A549 (cell line): ENCODE data around the gene THBS2. TPM values are rescaled to one million over a fixed set of nuclear protein-coding genes. Genes with fewer than 3 reads are reported as not detected.

Source experiments
- ATAC-seq, 2 experiments: fragments of 200-7000 bp in 1 of 2; fragments of >200 bp in 1 of 2; cut with Nextera tagmentation in 1 of 2; cut with Tn5 transposase in 1 of 2; 3 replicates each; pipeline versions ENCODE4 v1.8.0 to v1.9.1; 2018 to 2020; ENCODE audit warnings: mild to moderate bottlenecking in 1 of 2, moderate library complexity in 1 of 2
- CTCF ChIA-PET: fragments of 300-600 bp; sonication (Branson Sonifier 250); formaldehyde crosslinking; extraction: SDS; loops from one replicate; lab custom pipeline; 2021; ENCODE audit warnings: antibody characterized with exemption, inconsistent platforms; lab: Yijun Ruan, JAX
- POLR2A ChIA-PET: fragments of 350-600 bp; formaldehyde crosslinking; extraction: SDS; loops from one replicate; lab custom pipeline; 2021; ENCODE audit warnings: antibody characterized with exemption, inconsistent platforms; lab: Yijun Ruan, JAX
- DNase-seq, 2 experiments: peaks; one replicate each; pipeline versions ENCODE4 v3.0.0 to v3.0.0-alpha.2; 2011 to 2016; ENCODE audit warnings: low read depth in 1 of 2, low spot score in 1 of 2
- FAIRE-seq: peaks from 2 replicates; lab custom pipeline; 2011; peaks lifted over from hg19 to GRCh38; lab: Jason Lieb, UNC
- H3K27ac ChIP-seq, 2 experiments: fragments of >200 bp; sonication (Bioruptor Twin); formaldehyde crosslinking; 3 replicates each; pipeline ENCODE4 v1.5.1; 2016 to 2017
- H3K4me1 ChIP-seq: fragments of >200 bp; sonication (Bioruptor Twin); formaldehyde crosslinking; 3 replicates; pipeline ENCODE4 v1.6.1; 2016
- H3K4me2 ChIP-seq: fragments of >200 bp; sonication (Bioruptor Twin); formaldehyde crosslinking; 3 replicates; pipeline ENCODE4 v1.6.1; 2016
- H3K4me3 ChIP-seq: fragments of >200 bp; sonication (Bioruptor Twin); formaldehyde crosslinking; 3 replicates; pipeline ENCODE4 v1.5.1; 2016
- H3K9me3 ChIP-seq: fragments of >200 bp; sonication (Bioruptor Twin); formaldehyde crosslinking; 3 replicates; pipeline ENCODE4 v1.6.1; 2016
- BCL3 ChIP-seq: fragments of >200 bp; sonication (Bioruptor Twin); formaldehyde crosslinking; IDR thresholded peaks from 3 replicates; pipeline ENCODE4 v1.6.1; 2016
- BHLHE40 ChIP-seq: IDR thresholded peaks from 2 replicates; pipeline ENCODE4 v1.6.1; 2012; ENCODE audit warnings: low read depth, low read length, inconsistent platforms
- CHD4 ChIP-seq: fragments of 200-600 bp; sonication (generic); IDR thresholded peaks from 2 replicates; pipeline ENCODE4 v1.6.1; 2016; ENCODE audit warnings: antibody characterized with exemption, mild to moderate bottlenecking, borderline replicate concordance
- EHMT2 ChIP-seq: fragments of 200-600 bp; sonication (generic); IDR thresholded peaks from 2 replicates; pipeline ENCODE4 v1.6.1; 2016; ENCODE audit warnings: antibody characterized with exemption, low read depth, mild to moderate bottlenecking, moderate library complexity
- EP300 ChIP-seq, 2 experiments: fragments of >200 bp; sonication (Bioruptor Twin); formaldehyde crosslinking; IDR thresholded peaks; 2 replicates in 1 of 2; 3 replicates in 1 of 2; pipeline ENCODE4 v1.6.1; 2016 to 2017
- FOSB ChIP-seq: fragments of 250-450 bp; sonication (Bioruptor Pico); IDR thresholded peaks from 2 replicates; pipeline ENCODE4 v1.5.0; 2020; ENCODE audit warnings: mild to moderate bottlenecking, moderate library complexity
- FOXS1 ChIP-seq: fragments of 250-450 bp; sonication (Bioruptor Pico); IDR thresholded peaks from 2 replicates; pipeline ENCODE4 v1.5.0; 2020; ENCODE audit warnings: mild to moderate bottlenecking, moderate library complexity
- GATA3 ChIP-seq: IDR thresholded peaks from 2 replicates; pipeline ENCODE4 v1.6.1; 2012; ENCODE audit warnings: borderline replicate concordance
- HES2 ChIP-seq: fragments of >200 bp; sonication (Bioruptor Twin); formaldehyde crosslinking; IDR thresholded peaks from 2 replicates; pipeline ENCODE4 v1.6.1; 2016
- HOXB13 ChIP-seq: fragments of 250-450 bp; sonication (Bioruptor Pico); IDR thresholded peaks from 2 replicates; pipeline ENCODE4 v1.5.0; 2020; ENCODE audit warnings: low read depth, mild to moderate bottlenecking, moderate library complexity
- HOXB5 ChIP-seq: fragments of 250-450 bp; sonication (Bioruptor Pico); IDR thresholded peaks from 2 replicates; pipeline ENCODE4 v1.5.0; 2020; ENCODE audit warnings: mild to moderate bottlenecking, moderate library complexity
- JUN ChIP-seq, 2 experiments: fragments of >200 bp; sonication (Bioruptor Twin); formaldehyde crosslinking; IDR thresholded peaks; 2 replicates in 1 of 2; 3 replicates in 1 of 2; pipeline ENCODE4 v1.6.1; 2016 to 2017
- KDM1A ChIP-seq: fragments of 200-600 bp; sonication (generic); IDR thresholded peaks from 2 replicates; pipeline ENCODE4 v1.6.1; 2016; ENCODE audit warnings: low read depth, mild to moderate bottlenecking
- NPAS2 ChIP-seq: fragments of 250-450 bp; sonication (Bioruptor Pico); IDR thresholded peaks from 2 replicates; pipeline ENCODE4 v1.8.0; 2022; ENCODE audit warnings: mild to moderate bottlenecking, moderate library complexity, borderline replicate concordance
- PHF8 ChIP-seq: fragments of 200-600 bp; sonication (generic); IDR thresholded peaks from 2 replicates; pipeline ENCODE4 v1.6.1; 2016; ENCODE audit warnings: low read depth, mild to moderate bottlenecking, antibody characterized with exemption, moderate library complexity, borderline replicate concordance
- POLR2A ChIP-seq: IDR thresholded peaks from 2 replicates; pipeline ENCODE4 v1.6.1; 2012; ENCODE audit warnings: mild to moderate bottlenecking, low read length
- RAD21 ChIP-seq, 2 experiments: fragments of >200 bp in 1 of 2; sonication (Bioruptor Twin) in 1 of 2; formaldehyde crosslinking in 1 of 2; IDR thresholded peaks in 1 of 2; conservative IDR thresholded peaks in 1 of 2; 2 replicates in 1 of 2; 3 replicates in 1 of 2; pipeline ENCODE4 v1.6.1; 2012 to 2018; ENCODE audit warnings: inconsistent platforms in 1 of 2
- RFX5 ChIP-seq: fragments of 450-650 bp; IDR thresholded peaks from 2 replicates; pipeline ENCODE4 v1.7.1; 2014; ENCODE audit warnings: antibody characterized with exemption, mild to moderate bottlenecking, moderate library complexity
- SREBF2 ChIP-seq: fragments of 450-650 bp; IDR thresholded peaks from 2 replicates; pipeline ENCODE4 v1.6.1; 2014; ENCODE audit warnings: mild to moderate bottlenecking, moderate library complexity
- ZNF302 ChIP-seq: fragments of 250-450 bp; sonication (Bioruptor Pico); IDR thresholded peaks from 2 replicates; pipeline ENCODE4 v1.9.0; 2021; ENCODE audit warnings: inconsistent platforms, mild to moderate bottlenecking, moderate library complexity
- ZSCAN20 ChIP-seq: fragments of 250-450 bp; sonication (Bioruptor Pico); IDR thresholded peaks from 2 replicates; pipeline ENCODE4 v1.8.0; 2022; ENCODE audit warnings: mild to moderate bottlenecking, moderate library complexity
- WGBS: methylation state at CpG from one replicate; pipeline ENCODE4 v1.1.6; 2017; ENCODE audit errors: missing lambda C conversion rate; 5-methylcytosine and 5-hydroxymethylcytosine counted together
- polyA plus RNA-seq, 4 experiments: library from polyadenylated mRNA; depleted of rRNA in 3 of 4; stranded (reverse); fragments of >200 nt; fragmentation: RNase III in 1 of 4; extraction: RNeasy Plus Mini Kit Qiagen cat#74134 plus additional on column Dnase treatment in 1 of 4; gene quantifications; 2 replicates in 3 of 4; 3 replicates in 1 of 4; pipeline ENCODE4 v1.2.3, GENCODE V29; 2011 to 2017
- TF ChIP-seq, protein P1 (sequence below): fragments of 150-350 bp; IDR thresholded peaks from 2 replicates; pipeline ENCODE4 v1.6.1; 2014; ENCODE audit warnings: low read depth, mild to moderate bottlenecking, low read length
- TF ChIP-seq, protein P2 (sequence below): fragments of 250-450 bp; sonication (Bioruptor Pico); IDR thresholded peaks from 2 replicates; pipeline ENCODE4 v1.5.0; 2021; ENCODE audit warnings: mild to moderate bottlenecking, moderate library complexity, borderline replicate concordance

Gene THBS2
- polyA plus RNA-seq, 2 of the 4 experiments (the other 2 are of a cell fraction) = 0.01 to 0.06 TPM

GRCh38 chr6:169176361-169176991 lies 77.2 kb downstream of the THBS2 start:
- Histone ChIP-seq H3K4me1 (0 out of 3 replicates have a peak, but pooled peaks cover 6% of the 10 kb centered on the region), H3K27ac (no peak overlapping the region), H3K4me3 (no peak overlapping the region), H3K9me3 (no peaks in the 10 kb centered on the region), H3K4me2 (no peak overlapping the region)
- TF ChIP-seq FOSB (no peak), EHMT2 (no peak), EP300 (IDR thresholded peaks at IDR 0.05) (no peak), BCL3 (no peak), ZNF302 (no peak), FOXS1 (CRISPR knock-in tag) (no peak), GATA3 (no peak), HOXB13 (CRISPR knock-in tag) (no peak), POLR2A (no peak), HOXB5 (no peak), KDM1A (no peak), ZSCAN20 (CRISPR knock-in tag) (no peak), JUN (IDR thresholded peaks at IDR 0.05) (no peak), BHLHE40 (no peak)
- TF ChIP-seq, protein P1, sequence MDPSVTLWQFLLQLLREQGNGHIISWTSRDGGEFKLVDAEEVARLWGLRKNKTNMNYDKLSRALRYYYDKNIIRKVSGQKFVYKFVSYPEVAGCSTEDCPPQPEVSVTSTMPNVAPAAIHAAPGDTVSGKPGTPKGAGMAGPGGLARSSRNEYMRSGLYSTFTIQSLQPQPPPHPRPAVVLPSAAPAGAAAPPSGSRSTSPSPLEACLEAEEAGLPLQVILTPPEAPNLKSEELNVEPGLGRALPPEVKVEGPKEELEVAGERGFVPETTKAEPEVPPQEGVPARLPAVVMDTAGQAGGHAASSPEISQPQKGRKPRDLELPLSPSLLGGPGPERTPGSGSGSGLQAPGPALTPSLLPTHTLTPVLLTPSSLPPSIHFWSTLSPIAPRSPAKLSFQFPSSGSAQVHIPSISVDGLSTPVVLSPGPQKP = no peak
- FAIRE-seq (no peak), DNase-seq (no peak), ATAC-seq (no peak)
- POLR2A ChIA-PET = no interaction called here
- WGBS = 62% methylated on average over 13 of the region's 15 CpGs
- CTCF ChIA-PET = interaction anchor here (0.7 kb wide), 1 partner anchor 24 kb away, joined by 3 read pairs; no protein-coding TSS in a partner anchor

GRCh38 chr6:169175360-169175887 lies 78.2 kb downstream of the THBS2 start:
- ChIA-PET CTCF (no interaction called here), POLR2A (no interaction called here)
- Histone ChIP-seq H3K4me2 (no peak overlapping the region), H3K27ac (no peak overlapping the region), H3K4me1 (0 out of 3 replicates have a peak, but pooled peaks cover 6% of the 10 kb centered on the region), H3K9me3 (no peaks in the 10 kb centered on the region), H3K4me3 (no peak overlapping the region)
- FAIRE-seq (no peak), DNase-seq (no peak), ATAC-seq (no peak)
- 80% methylated on average over 15 of the region's 15 CpGs for WGBS
- no peak for TF ChIP-seq EP300 (IDR thresholded peaks at IDR 0.05)
- TF ChIP-seq, protein P2, sequence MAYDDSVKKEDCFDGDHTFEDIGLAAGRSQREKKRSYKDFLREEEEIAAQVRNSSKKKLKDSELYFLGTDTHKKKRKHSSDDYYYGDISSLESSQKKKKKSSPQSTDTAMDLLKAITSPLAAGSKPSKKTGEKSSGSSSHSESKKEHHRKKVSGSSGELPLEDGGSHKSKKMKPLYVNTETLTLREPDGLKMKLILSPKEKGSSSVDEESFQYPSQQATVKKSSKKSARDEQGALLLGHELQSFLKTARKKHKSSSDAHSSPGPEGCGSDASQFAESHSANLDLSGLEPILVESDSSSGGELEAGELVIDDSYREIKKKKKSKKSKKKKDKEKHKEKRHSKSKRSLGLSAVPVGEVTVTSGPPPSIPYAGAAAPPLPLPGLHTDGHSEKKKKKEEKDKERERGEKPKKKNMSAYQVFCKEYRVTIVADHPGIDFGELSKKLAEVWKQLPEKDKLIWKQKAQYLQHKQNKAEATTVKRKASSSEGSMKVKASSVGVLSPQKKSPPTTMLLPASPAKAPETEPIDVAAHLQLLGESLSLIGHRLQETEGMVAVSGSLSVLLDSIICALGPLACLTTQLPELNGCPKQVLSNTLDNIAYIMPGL (CRISPR knock-in tag) = no peak
- TF ChIP-seq SREBF2 = no peak
- TF ChIP-seq HOXB5 = no peak
- TF ChIP-seq NPAS2 (CRISPR knock-in tag) = no peak
- no peak for TF ChIP-seq RAD21 (conservative IDR thresholded peaks at IDR 0.05 in 1 of 2, IDR thresholded peaks at IDR 0.05 in 1 of 2)
- TF ChIP-seq RFX5 = no peak
- TF ChIP-seq PHF8 = no peak
- TF ChIP-seq CHD4 = no peak
- TF ChIP-seq HES2 = no peak
